Measurements from ENCODE around the gene ID2. TPM values are rescaled to one million over a fixed set of nuclear protein-coding genes. Genes with fewer than 3 reads are reported as not detected.

Gene ID2
- total RNA-seq, 1 donor from 2014 or later, result 310 TPM

- no peak for DNase-seq (ENCODE audit: extremely low spot score, unreplicated experiment)
- H3K4me3 Mint-ChIP-seq, result no peak overlapping the region
- H3K27ac Mint-ChIP-seq, result no peak overlapping the region
- no peaks in the 10 kb centered on the region for H3K27me3 Mint-ChIP-seq
- H3K36me3 Mint-ChIP-seq, result no peaks in the 10 kb centered on the region
- H3K4me1 Mint-ChIP-seq (ENCODE audit: unreplicated experiment), result peaks cover 15% of the 10 kb centered on the region
- peaks cover 3% of the 10 kb centered on the region for H3K9me3 Mint-ChIP-seq
- TF ChIP-seq CTCF (conservative IDR thresholded peaks at IDR 0.05), result no peak
Observed at GRCh38 chr2:8650256-8650655, 31.6 kb upstream of the ID2 start.

DNA sequence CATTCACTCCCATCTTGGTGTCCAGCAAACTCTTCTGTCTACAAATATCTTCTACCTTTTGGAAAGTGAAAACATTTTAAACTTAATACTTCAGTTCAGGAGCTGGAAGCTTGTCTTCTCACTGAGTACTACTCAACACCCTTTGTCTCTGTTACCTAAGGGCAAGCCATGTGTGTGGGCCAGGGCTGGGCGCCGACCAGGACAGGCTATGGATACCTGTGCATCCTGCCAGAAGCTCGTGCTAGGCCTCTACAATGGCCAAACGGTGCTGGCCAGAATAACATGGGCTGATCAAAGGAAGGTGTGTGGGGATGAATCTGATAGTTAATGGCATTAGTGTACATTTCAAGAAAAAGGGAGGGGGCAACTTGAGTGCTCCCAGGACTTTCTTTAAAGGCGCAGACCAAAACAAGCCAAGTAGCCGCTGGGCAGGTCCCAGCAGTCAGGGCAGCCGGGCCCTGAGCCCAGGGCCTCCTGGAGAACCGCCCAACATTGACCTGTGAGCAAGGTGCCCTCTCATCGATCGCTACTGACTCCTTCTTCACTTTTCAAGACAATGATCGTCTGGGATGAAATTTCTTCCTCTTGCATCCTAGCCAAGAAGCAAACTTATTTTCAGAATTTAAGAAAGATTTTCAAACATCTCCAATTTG lies 29.0 kb upstream of the ID2 start:
- no peak overlapping the region for H3K27ac Mint-ChIP-seq
- H3K4me3 Mint-ChIP-seq, result no peak overlapping the region
- H3K4me1 Mint-ChIP-seq (ENCODE audit: unreplicated experiment), result peaks cover 29% of the 10 kb centered on the region
- no peak for TF ChIP-seq CTCF (conservative IDR thresholded peaks at IDR 0.05)
- peaks cover 3% of the 10 kb centered on the region for H3K9me3 Mint-ChIP-seq
- no peaks in the 10 kb centered on the region for H3K27me3 Mint-ChIP-seq
- no peak for DNase-seq (ENCODE audit: extremely low spot score, unreplicated experiment)
- no peaks in the 10 kb centered on the region for H3K36me3 Mint-ChIP-seq

DNA sequence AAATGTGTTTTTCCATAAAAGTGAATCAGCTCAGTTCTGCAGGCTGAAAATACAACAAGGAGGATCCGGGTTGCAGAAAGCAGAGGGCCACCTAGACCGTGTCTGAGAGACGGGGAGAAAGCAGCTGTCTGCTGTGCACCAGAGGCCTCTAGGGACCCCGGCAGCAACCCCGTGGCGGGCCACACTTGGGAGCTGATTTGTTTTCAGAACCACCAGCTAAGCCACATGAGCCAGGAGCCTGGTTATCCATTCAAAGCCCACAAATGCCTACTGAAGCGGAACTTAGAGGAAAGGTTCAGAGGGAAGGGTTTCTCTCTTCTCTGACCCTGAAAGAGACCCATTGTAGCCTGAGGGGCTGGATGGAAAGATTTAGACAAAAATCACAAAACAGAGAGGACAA lies 28.4 kb upstream of the ID2 start:
- DNase-seq (ENCODE audit: extremely low spot score, unreplicated experiment), result no peak
- peaks cover 29% of the 10 kb centered on the region for H3K4me1 Mint-ChIP-seq (ENCODE audit: unreplicated experiment)
- no peak overlapping the region for H3K27ac Mint-ChIP-seq
- no peaks in the 10 kb centered on the region for H3K36me3 Mint-ChIP-seq
- TF ChIP-seq CTCF (conservative IDR thresholded peaks at IDR 0.05), result no peak
- no peak overlapping the region for H3K4me3 Mint-ChIP-seq
- no peaks in the 10 kb centered on the region for H3K27me3 Mint-ChIP-seq
- peaks cover 3% of the 10 kb centered on the region for H3K9me3 Mint-ChIP-seq

DNA sequence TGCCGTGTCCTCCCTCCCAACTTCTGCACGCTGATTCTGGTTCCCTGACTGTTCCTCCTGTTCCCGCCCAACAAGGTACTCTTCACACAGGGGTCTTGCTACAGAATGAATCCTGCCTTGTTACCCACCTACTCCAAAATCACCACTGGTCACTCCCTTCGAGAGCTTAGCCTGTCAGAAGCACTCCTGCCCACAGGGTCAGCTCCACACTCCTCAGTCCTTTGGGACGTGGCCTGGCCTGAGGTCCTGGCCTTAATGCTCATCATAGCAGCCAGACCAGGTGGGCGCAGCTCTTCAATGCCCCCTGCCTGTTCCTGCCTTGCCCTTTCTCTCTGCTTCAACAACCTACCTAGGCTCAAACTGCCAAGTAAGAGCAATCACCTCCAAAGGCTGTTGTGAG lies 27.8 kb upstream of the ID2 start:
- Mint-ChIP-seq H3K9me3 (peaks cover 3% of the 10 kb centered on the region), H3K27me3 (no peaks in the 10 kb centered on the region), H3K4me3 (no peak overlapping the region), H3K4me1 (ENCODE audit: unreplicated experiment) (peaks cover 29% of the 10 kb centered on the region), H3K36me3 (no peaks in the 10 kb centered on the region), H3K27ac (no peak overlapping the region)
- no peak for DNase-seq (ENCODE audit: extremely low spot score, unreplicated experiment)
- no peak for TF ChIP-seq CTCF (conservative IDR thresholded peaks at IDR 0.05)

DNA sequence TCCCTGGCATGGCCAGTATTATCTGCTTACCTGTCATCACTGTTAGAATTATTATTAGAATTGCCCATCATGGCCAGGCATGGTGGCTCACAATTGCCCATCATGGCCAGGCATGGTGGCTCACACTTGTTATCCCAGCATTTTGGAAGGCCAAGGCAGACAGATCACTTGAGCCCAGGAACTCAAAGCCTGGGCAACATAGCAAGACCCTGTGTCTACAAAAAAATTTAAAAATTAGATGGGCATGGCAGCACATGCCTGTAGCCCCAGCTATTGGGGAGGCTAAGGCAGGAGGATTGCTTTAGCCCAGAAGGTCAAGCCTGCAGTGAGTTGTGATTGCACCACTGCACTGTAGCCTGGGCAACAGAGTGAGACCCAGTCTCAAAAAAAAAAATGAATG lies 27.4 kb upstream of the ID2 start:
- Mint-ChIP-seq H3K27me3 (no peaks in the 10 kb centered on the region), H3K9me3 (peaks cover 3% of the 10 kb centered on the region), H3K36me3 (no peaks in the 10 kb centered on the region), H3K4me1 (ENCODE audit: unreplicated experiment) (peaks cover 29% of the 10 kb centered on the region), H3K27ac (no peak overlapping the region), H3K4me3 (no peak overlapping the region)
- TF ChIP-seq CTCF (conservative IDR thresholded peaks at IDR 0.05), result no peak
- no peak for DNase-seq (ENCODE audit: extremely low spot score, unreplicated experiment)

All from type B pancreatic cell (in vitro differentiated cells).